Endometrial microvascular endothelial cells (primary cell): ENCODE data around the gene PLXNA2. TPM values are rescaled to one million over a fixed set of nuclear protein-coding genes. Genes with fewer than 3 reads are reported as not detected.

Source experiments
- in situ Hi-C: cut with HindIII; loops from 2 replicates; pipeline ENCODE4 v1.10.0; 2017; ENCODE audit warnings: low sequenced_read_pairs, low pct_unique_long_range_greater_than_20kb; ENCODE audit errors: inconsistent ontology term
- total RNA-seq: library from RNA; depleted of rRNA; stranded (reverse); fragments of >200 nt; gene quantifications from one replicate; pipeline ENCODE4 v1.2.3, GENCODE V29; 2015; ENCODE audit errors: inconsistent ontology term

The PLXNA2 gene
- total RNA-seq, 1 donor from 2014 or later, result 83.1 TPM

DNA sequence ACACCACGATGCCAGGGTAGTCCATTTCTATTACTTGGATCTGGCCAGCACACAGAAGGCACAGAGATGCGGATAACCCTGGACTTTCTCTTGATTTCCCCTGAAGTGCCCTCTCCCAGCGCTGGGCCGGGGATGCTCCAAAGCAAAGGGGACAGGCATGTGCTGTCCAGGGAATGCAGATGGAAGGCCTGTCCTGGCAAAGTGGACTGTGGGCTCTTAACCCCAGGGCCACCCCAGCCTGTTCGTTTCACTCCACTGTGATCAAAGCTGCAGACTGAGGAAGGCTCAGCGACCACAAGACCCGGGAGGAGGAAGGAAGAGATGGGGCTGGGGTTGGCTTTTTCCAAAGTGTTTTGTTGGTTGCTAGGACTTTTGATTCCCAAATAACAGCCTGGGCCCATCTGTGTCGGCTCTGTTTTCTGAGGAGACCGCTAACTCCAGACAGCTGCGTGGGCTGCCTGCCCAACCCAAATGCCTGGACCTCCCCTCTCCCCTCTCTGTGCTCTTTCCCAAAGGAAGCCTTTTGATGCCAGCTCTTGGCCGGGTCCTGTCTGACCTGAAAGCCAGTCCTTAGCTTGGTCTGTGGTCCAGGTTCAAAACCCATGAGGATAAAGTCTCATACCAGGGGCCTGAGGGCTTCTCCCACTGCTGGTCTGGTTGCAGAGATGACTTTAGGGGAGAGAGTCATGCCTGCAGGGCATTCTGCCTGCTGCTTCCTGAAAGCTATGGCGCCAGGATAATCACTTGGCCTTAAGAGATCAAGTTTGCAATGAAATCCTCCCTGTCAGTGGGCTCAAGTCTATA lies 213.7 kb downstream of the PLXNA2 start:
- in situ Hi-C loops, result no loop called here

- in situ Hi-C loops, result no loop called here
These were observed 214.6 kb downstream of the PLXNA2 start for GRCh38 chr1:208029381-208030287.

DNA sequence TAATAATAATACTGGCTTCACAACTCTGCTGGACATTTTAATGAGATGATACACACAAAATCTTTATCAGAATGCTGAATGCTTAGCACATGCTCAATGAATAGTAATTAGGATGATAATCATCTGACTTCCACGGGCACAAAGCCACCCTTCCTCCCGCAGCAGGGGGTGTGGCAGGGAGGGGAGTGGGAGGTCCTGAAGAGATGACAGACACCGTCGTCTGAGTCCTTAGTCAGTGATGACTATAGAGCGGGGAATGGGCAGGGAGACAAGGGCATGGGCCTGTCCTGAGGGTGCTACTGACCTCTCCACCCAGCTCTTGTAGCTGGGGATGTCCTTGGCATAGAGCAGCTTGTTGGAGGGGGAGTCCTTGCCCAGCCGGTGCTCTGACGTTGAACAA lies 215.7 kb downstream of the PLXNA2 start:
- in situ Hi-C loops, result no loop called here

- in situ Hi-C loops, result no loop called here
These were observed 216.3 kb downstream of the PLXNA2 start for GRCh38 chr1:208027861-208028260.

GRCh38 chr1:208026880-208027438 lies 217.2 kb downstream of the PLXNA2 start:
- in situ Hi-C loops, result no loop called here

DNA sequence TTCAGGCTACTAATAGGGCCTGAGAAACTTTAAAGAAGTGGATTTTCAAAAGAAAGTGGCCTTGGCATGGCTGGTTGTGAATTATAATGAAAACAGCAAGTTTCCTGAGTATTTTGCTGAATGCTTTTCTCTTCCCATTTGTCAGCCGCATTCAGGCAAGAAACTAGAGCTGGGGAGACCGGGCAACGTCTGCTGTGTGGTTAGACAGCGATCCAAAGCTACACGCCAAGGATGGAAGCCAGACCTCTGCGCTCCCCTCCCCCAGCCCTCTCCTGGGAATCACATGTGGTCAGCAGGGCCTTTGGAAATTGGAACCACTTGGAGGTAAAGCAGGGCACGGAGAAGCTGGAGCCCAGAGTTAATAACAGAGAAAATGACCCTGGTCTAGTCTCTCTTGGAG lies 219.2 kb downstream of the PLXNA2 start:
- in situ Hi-C loops, result no loop called here

DNA sequence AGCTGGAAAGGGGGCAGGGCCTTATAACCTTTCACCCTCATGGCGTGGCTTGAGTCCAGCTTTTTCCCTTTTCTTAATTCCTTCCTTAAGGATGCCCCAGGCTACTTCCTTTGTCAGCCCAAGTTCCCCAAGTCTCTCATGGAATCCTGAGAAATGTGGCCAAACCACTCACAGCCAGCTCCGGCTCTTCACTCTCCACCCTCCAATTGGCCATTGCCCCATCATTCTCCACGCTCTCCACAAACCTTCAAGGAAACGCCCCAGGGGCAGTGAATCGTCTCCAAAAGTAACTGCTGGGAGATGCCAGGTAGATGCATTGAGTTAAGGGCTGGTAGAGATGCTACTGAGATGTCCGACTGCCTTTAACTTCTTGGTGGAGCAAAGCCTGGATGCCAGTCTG lies 219.8 kb downstream of the PLXNA2 start:
- in situ Hi-C loops, result no loop called here

- in situ Hi-C loops, result no loop called here
These were observed 224.9 kb downstream of the PLXNA2 start for GRCh38 chr1:208019257-208019656.

GRCh38 chr1:208015255-208015654 lies 228.9 kb downstream of the PLXNA2 start:
- in situ Hi-C loops, result no loop called here

- in situ Hi-C loops, result no loop called here
These were observed 231.0 kb downstream of the PLXNA2 start for GRCh38 chr1:208013210-208013609.

DNA sequence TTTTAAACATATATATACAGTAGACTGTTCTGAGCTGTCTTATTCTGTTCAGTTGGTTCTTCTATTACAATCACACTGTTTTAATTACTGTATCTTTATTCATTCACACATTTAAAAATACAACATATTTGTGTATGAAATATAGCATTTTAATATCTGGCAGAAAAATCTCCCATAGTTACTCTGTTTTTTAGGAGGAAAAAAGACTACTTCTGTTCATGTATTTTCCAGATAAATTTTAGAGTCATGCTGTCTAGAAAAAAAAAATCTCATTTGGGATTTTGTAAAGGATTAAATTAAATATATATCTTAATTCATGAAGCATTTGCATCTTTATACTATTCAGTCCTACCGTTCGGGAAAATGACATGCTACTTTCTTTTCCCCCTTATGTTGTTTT lies 231.5 kb downstream of the PLXNA2 start:
- in situ Hi-C loops, result no loop called here

DNA sequence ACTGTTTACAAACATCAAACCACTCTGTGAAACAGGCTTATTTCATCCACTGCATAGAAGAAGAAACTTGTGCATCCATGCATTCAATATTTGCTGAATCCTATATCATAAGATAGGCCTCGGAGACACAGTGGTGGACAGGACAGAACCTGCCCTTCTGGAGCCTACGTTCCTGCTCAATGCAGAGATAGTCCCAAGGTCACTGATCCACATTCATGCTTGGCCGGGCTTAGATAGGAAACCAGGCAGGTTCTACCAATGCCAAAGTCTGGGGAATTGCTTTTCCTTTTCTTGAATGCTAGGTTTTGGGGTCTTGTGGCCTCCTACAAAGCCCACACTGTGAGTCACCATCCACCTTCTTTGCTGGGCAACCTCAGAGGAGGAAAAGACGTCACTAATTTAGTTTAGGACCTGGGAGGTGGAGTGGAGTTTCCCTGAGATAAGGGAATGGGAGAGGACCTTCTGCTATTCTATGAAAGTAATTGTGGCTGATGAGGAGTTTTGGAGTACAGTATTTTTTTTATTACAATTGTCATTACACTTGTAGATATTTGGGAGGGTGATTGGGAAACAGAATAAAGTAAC lies 233.6 kb downstream of the PLXNA2 start:
- in situ Hi-C loops, result no loop called here

DNA sequence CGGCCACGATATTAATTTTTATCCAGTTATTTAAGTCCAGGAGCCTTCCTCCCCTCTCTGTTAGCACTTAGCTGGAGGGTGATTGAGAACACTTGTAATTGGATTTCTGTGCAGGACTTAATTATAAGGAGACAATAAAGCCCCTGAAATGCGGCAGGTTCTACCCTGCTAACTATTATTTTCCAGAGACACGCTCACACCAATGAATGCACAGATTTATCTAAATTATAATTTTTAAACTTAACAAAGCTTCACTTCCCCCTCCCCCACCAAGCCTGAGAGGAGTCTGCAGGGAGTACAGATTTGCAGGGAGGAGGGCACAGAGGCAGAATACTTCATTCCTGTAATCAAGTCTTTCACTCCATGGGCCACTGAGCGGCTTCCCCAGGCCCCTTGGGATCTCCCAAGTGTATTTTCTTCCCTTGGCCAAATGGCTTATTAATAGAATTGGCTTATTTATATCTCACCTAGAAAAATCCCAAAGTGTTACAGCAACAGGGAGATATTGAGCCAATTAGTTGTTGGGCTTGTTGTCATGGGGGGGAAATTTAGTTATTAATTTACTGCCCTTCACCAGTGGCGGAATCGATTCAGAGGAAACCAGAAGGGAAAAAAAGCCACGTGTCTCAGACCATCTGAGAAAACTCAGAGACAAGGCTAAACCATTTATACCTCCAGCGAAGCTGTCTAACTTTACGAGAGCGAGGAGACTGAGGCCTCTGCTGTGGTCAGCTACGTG lies 234.3 kb downstream of the PLXNA2 start:
- in situ Hi-C loops, result no loop called here

DNA sequence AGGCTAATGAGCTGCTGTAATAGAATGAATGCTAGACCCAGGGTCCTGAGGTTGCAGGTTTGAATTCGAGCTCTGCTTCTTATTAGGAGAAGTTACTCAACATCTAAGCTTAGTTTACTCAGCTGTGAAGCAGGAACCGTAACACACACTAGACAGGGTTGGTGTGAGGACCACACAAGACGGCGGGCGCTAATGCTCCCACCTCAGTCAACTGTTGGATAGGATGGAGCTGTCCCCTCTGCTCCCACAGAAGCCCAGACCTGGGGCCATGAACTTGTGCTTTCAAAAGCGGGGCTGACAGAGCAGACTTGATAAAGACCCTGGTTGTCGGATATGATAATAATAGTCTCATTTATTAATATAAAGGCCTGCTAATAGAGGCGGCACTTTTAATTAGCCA lies 234.9 kb downstream of the PLXNA2 start:
- in situ Hi-C loops, result no loop called here

GRCh38 chr1:208008534-208008933 lies 235.7 kb downstream of the PLXNA2 start:
- in situ Hi-C loops, result no loop called here

DNA sequence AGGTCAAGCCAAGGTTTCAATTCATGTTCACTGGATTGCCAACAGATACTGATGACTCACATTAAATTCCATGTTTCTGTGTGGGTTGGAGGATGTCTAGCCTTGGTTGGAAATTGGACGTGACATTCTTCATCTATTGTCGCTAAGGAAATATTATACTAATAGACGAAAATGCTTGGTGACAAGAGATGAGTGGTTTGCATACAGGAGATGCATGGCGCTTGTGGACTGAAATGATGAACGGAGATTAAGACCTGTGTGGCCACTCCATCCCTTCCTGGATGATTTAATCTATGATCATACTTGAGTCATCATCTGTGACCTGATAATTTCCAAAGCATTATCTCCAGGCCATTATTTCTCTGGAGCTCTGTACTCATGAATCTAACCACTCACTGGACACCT lies 236.2 kb downstream of the PLXNA2 start:
- in situ Hi-C loops, result no loop called here

- in situ Hi-C loops, result no loop called here
These were observed 236.8 kb downstream of the PLXNA2 start for GRCh38 chr1:208007319-208007937.

DNA sequence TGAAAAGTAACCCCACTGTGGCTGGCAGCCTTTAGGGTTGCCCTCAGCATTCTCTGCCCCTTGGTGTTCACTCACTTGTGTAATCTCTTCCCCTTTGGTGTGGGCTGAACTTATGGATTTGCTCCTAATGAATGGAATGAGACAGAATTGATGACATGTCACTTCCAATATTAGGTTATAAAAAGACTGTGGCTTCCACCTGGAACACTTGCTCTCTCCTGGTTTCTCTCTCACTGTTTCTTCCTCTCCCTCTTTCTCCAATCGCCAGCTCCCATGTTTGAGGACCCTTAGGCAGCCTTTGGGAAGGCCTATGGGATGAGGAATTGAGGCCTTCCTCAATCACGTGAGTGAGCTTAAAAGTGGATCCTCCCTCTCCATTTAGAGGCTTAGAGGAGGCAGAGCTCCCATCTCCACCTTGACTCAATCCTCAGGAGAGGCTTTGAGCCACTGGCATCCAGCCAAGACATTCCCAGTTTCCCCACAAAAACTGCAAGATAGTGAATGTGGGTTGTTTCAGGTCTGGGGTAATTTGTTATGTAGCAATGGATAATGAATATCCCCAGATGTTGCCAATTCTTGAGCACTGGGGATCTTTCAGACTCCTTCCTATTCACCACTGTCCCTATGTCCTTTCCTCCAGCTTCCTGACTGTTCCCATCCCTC lies 237.8 kb downstream of the PLXNA2 start:
- in situ Hi-C loops, result no loop called here
